Measurements from ENCODE around the gene CTIF.
A peak's percentile ranks its signal among the peaks of the same experiment; 100 is the strongest.

CTIF gene

DNA sequence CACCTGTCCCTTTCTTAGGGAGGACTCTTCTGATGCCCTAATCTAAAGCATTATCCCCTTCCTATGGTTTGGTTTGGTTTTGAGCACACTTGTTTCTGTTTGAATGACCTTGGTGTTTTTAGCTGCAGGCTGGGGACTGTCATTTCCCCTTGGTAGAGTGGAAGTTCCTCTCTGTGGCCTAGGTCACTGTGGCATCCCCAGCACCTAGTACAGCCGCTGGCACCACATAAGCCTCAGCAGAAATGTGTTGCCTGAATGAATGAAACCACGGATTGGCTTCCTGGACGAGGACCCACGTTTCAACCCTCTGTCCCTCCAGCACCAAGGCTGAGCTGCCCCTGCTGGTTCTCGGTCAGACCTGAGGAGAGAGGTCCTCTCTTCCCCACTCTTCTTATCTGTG lies 159.9 kb downstream of the CTIF start:
- no peak overlapping the region for H3K4me2 ChIP-seq (ENCODE audit: low read length, poor library complexity, severe bottlenecking)
- H2AK5ac ChIP-seq (ENCODE audit: low read length, severe bottlenecking): no peak overlapping the region
- no peak for DNase-seq
- no peak overlapping the region for H3K14ac ChIP-seq (ENCODE audit: low read length in 2 of 2)
- H3K27ac ChIP-seq (ENCODE audit: low read length, poor library complexity, severe bottlenecking): no peak overlapping the region
- H3K4me3 ChIP-seq (ENCODE audit: insufficient read depth in 1 of 2, low read depth in 1 of 2, low read length in 2 of 2): no peak overlapping the region
- H2BK15ac ChIP-seq (ENCODE audit: low read depth, poor library complexity, severe bottlenecking): no peak overlapping the region
- H3K36me3 ChIP-seq (ENCODE audit: control insufficient read depth in 1 of 2, insufficient read depth in 2 of 2, low read depth in 1 of 2, low read length in 2 of 2): peaks cover 7 to 33% of the 10 kb centered on the region in 2 experiments
- H3K79me1 ChIP-seq (replicated peaks; ENCODE audit: low read length, poor library complexity, severe bottlenecking): peaks cover 25% of the 10 kb centered on the region
- H3K23ac ChIP-seq (ENCODE audit: low read length in 2 of 2): no peak overlapping the region
- no peak overlapping the region for H3K4ac ChIP-seq (ENCODE audit: low read depth in 1 of 2, low read length in 2 of 2)
- H2BK120ac ChIP-seq (ENCODE audit: low read depth, low read length): no peak overlapping the region
- 95% methylated on average over 5 of the region's 5 CpGs for WGBS
- no peak overlapping the region for H4K91ac ChIP-seq (ENCODE audit: low read length)
- H3K4me1 ChIP-seq (ENCODE audit: control insufficient read depth, insufficient read depth, low read depth, low read length): peaks cover 30% of the 10 kb centered on the region
- no peak overlapping the region for H2BK5ac ChIP-seq (ENCODE audit: low read depth, low read length, poor library complexity, severe bottlenecking)
- no peaks in the 10 kb centered on the region for H3K27me3 ChIP-seq (ENCODE audit: control insufficient read depth in 1 of 2, insufficient read depth in 1 of 2, low read length in 2 of 2)
- no peak overlapping the region for H3K9ac ChIP-seq (ENCODE audit: low read length)
- H3K18ac ChIP-seq (ENCODE audit: low read depth in 1 of 2, low read length in 2 of 2): no peak overlapping the region
- no peaks in the 10 kb centered on the region for H3K9me3 ChIP-seq (ENCODE audit: control insufficient read depth, low read length)
- no peak overlapping the region for H2BK12ac ChIP-seq (ENCODE audit: low read length in 2 of 2)
- no peak overlapping the region for H4K8ac ChIP-seq (ENCODE audit: low read length)
- no peak overlapping the region for H2AFZ ChIP-seq (ENCODE audit: low read depth, low read length)

DNA sequence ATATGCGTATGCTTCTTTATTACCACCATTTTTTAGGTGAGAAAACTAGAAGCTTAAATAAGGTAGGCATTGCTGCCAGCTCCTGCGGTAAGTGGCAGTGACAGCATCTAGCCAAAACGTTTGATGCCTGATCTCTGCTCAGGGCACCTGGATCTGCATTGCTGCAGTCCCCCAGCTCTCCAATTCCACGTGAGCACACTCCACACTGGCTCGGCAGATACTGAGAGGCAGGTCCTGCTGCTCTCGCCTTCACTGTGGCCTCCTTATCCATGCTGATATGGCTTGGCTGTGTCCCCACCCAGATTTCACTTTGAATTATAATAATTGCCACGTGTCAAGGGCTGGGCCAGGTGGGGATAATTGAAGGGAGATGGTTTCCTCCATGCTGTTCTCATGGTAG lies 160.9 kb downstream of the CTIF start:
- no peak for DNase-seq
- H2BK15ac ChIP-seq (ENCODE audit: low read depth, poor library complexity, severe bottlenecking): no peak overlapping the region
- no peak overlapping the region for H3K27ac ChIP-seq (ENCODE audit: low read length, poor library complexity, severe bottlenecking)
- 92% methylated on average over 7 of the region's 7 CpGs for WGBS
- no peak overlapping the region for H2BK120ac ChIP-seq (ENCODE audit: low read depth, low read length)
- no peak overlapping the region for H3K23ac ChIP-seq (ENCODE audit: low read length in 2 of 2)
- H3K4ac ChIP-seq (ENCODE audit: low read depth in 1 of 2, low read length in 2 of 2): no peak overlapping the region
- no peaks in the 10 kb centered on the region for H3K27me3 ChIP-seq (ENCODE audit: control insufficient read depth in 1 of 2, insufficient read depth in 1 of 2, low read length in 2 of 2)
- H3K18ac ChIP-seq (ENCODE audit: low read depth in 1 of 2, low read length in 2 of 2): no peak overlapping the region
- no peak overlapping the region for H2AK5ac ChIP-seq (ENCODE audit: low read length, severe bottlenecking)
- H3K36me3 ChIP-seq (ENCODE audit: control insufficient read depth in 1 of 2, insufficient read depth in 2 of 2, low read depth in 1 of 2, low read length in 2 of 2): peaks cover 7 to 32% of the 10 kb centered on the region in 2 experiments
- H3K9me3 ChIP-seq (ENCODE audit: control insufficient read depth, low read length): no peaks in the 10 kb centered on the region
- no peak overlapping the region for H3K4me2 ChIP-seq (ENCODE audit: low read length, poor library complexity, severe bottlenecking)
- peaks cover 29% of the 10 kb centered on the region for H3K4me1 ChIP-seq (ENCODE audit: control insufficient read depth, insufficient read depth, low read depth, low read length)
- H3K4me3 ChIP-seq (ENCODE audit: insufficient read depth in 1 of 2, low read depth in 1 of 2, low read length in 2 of 2): no peak overlapping the region
- no peak overlapping the region for H3K9ac ChIP-seq (ENCODE audit: low read length)
- no peak overlapping the region for H2BK12ac ChIP-seq (ENCODE audit: low read length in 2 of 2)
- no peak overlapping the region for H2AFZ ChIP-seq (ENCODE audit: low read depth, low read length)
- H2BK5ac ChIP-seq (ENCODE audit: low read depth, low read length, poor library complexity, severe bottlenecking): no peak overlapping the region
- H3K14ac ChIP-seq (ENCODE audit: low read length in 2 of 2): no peak overlapping the region
- H4K8ac ChIP-seq (ENCODE audit: low read length): no peak overlapping the region
- H3K79me1 ChIP-seq (replicated peaks; ENCODE audit: low read length, poor library complexity, severe bottlenecking): peaks cover 30% of the 10 kb centered on the region
- H4K91ac ChIP-seq (ENCODE audit: low read length): no peak overlapping the region

- H3K23ac ChIP-seq (ENCODE audit: low read length in 2 of 2): no peak overlapping the region
- H3K18ac ChIP-seq (ENCODE audit: low read depth in 1 of 2, low read length in 2 of 2): no peak overlapping the region
- no peak overlapping the region for H4K8ac ChIP-seq (ENCODE audit: low read length)
- no peak overlapping the region for H2BK5ac ChIP-seq (ENCODE audit: low read depth, low read length, poor library complexity, severe bottlenecking)
- H3K36me3 ChIP-seq (ENCODE audit: control insufficient read depth in 1 of 2, insufficient read depth in 2 of 2, low read depth in 1 of 2, low read length in 2 of 2): peaks cover 7 to 38% of the 10 kb centered on the region in 2 experiments
- DNase-seq: no peak
- H3K79me1 ChIP-seq (replicated peaks; ENCODE audit: low read length, poor library complexity, severe bottlenecking): peaks cover 32% of the 10 kb centered on the region
- no peak overlapping the region for H2BK12ac ChIP-seq (ENCODE audit: low read length in 2 of 2)
- H3K4me2 ChIP-seq (ENCODE audit: low read length, poor library complexity, severe bottlenecking): no peak overlapping the region
- H3K9me3 ChIP-seq (ENCODE audit: control insufficient read depth, low read length): no peaks in the 10 kb centered on the region
- H3K9ac ChIP-seq (ENCODE audit: low read length): no peak overlapping the region
- no peak overlapping the region for H2AFZ ChIP-seq (ENCODE audit: low read depth, low read length)
- H3K4me1 ChIP-seq (ENCODE audit: control insufficient read depth, insufficient read depth, low read depth, low read length): peaks cover 29% of the 10 kb centered on the region
- no peak overlapping the region for H3K27ac ChIP-seq (ENCODE audit: low read length, poor library complexity, severe bottlenecking)
- H2BK15ac ChIP-seq (ENCODE audit: low read depth, poor library complexity, severe bottlenecking): no peak overlapping the region
- H4K91ac ChIP-seq (ENCODE audit: low read length): no peak overlapping the region
- H3K4ac ChIP-seq (ENCODE audit: low read depth in 1 of 2, low read length in 2 of 2): no peak overlapping the region
- WGBS: 98% methylated on average over 9 of the region's 9 CpGs
- H3K14ac ChIP-seq (ENCODE audit: low read length in 2 of 2): no peak overlapping the region
- no peak overlapping the region for H2BK120ac ChIP-seq (ENCODE audit: low read depth, low read length)
- no peaks in the 10 kb centered on the region for H3K27me3 ChIP-seq (ENCODE audit: control insufficient read depth in 1 of 2, insufficient read depth in 1 of 2, low read length in 2 of 2)
- H2AK5ac ChIP-seq (ENCODE audit: low read length, severe bottlenecking): peak overlapping the region; percentile 14
- no peak overlapping the region for H3K4me3 ChIP-seq (ENCODE audit: insufficient read depth in 1 of 2, low read depth in 1 of 2, low read length in 2 of 2)
These were observed 161.6 kb downstream of the CTIF start for GRCh38 chr18:48700446-48700845.

- Histone ChIP-seq H2AFZ (ENCODE audit: low read depth, low read length) (no peak overlapping the region), H2BK5ac (ENCODE audit: low read depth, low read length, poor library complexity, severe bottlenecking) (peak overlapping the region; percentile 63), H3K79me1 (replicated peaks; ENCODE audit: low read length, poor library complexity, severe bottlenecking) (peaks cover 28% of the 10 kb centered on the region), H3K9me3 (ENCODE audit: control insufficient read depth, low read length) (no peaks in the 10 kb centered on the region), H2BK120ac (ENCODE audit: low read depth, low read length) (no peak overlapping the region), H4K8ac (ENCODE audit: low read length) (no peak overlapping the region), H2BK15ac (ENCODE audit: low read depth, poor library complexity, severe bottlenecking) (no peak overlapping the region), H3K4me1 (ENCODE audit: control insufficient read depth, insufficient read depth, low read depth, low read length) (peaks cover 29% of the 10 kb centered on the region), H3K27ac (ENCODE audit: low read length, poor library complexity, severe bottlenecking) (peak overlapping the region; percentile 83), H3K4me3 (ENCODE audit: insufficient read depth in 1 of 2, low read depth in 1 of 2, low read length in 2 of 2) (no peak overlapping the region), H3K27me3 (ENCODE audit: control insufficient read depth in 1 of 2, insufficient read depth in 1 of 2, low read length in 2 of 2) (no peaks in the 10 kb centered on the region), H2BK12ac (ENCODE audit: low read length in 2 of 2) (no peak overlapping the region), H3K18ac (ENCODE audit: low read depth in 1 of 2, low read length in 2 of 2) (no peak overlapping the region), H4K91ac (ENCODE audit: low read length) (no peak overlapping the region), H3K23ac (ENCODE audit: low read length in 2 of 2) (no peak overlapping the region), H3K9ac (ENCODE audit: low read length) (no peak overlapping the region), H3K4ac (ENCODE audit: low read depth in 1 of 2, low read length in 2 of 2) (no peak overlapping the region), H3K14ac (ENCODE audit: low read length in 2 of 2) (no peak overlapping the region), H3K36me3 (ENCODE audit: control insufficient read depth in 1 of 2, insufficient read depth in 2 of 2, low read depth in 1 of 2, low read length in 2 of 2) (peaks cover 7 to 35% of the 10 kb centered on the region in 2 experiments), H3K4me2 (ENCODE audit: low read length, poor library complexity, severe bottlenecking) (no peak overlapping the region), H2AK5ac (ENCODE audit: low read length, severe bottlenecking) (peak overlapping the region; percentile 85)
- no peak for DNase-seq
- WGBS: 95% methylated on average over 6 of the region's 9 CpGs
These were observed 163.7 kb downstream of the CTIF start for GRCh38 chr18:48702346-48703027.

All from mesenchymal stem cell (in vitro differentiated cells and primary cell).